B cell (primary cell): ENCODE data around the gene LAMA3. TPM values are rescaled to one million over a fixed set of nuclear protein-coding genes. Genes with fewer than 3 reads are reported as not detected.

Experiments used
- ATAC-seq: fragments of 200-7000 bp; cut with Tn5 transposase; one replicate; pipeline ENCODE4 v1.10.0; 2021; ENCODE audit warnings: low read depth, mild to moderate bottlenecking, moderate number of reproducible peaks, moderate library complexity
- CTCF ChIA-PET: fragments of 350-600 bp; sonication (Branson Sonifier 250); formaldehyde crosslinking; loops from one replicate; lab custom pipeline; 2021; ENCODE audit warnings: antibody characterized with exemption, inconsistent platforms; lab: Charles Lee
- POLR2A ChIA-PET: fragments of 350-600 bp; sonication (Branson Sonifier 250); formaldehyde crosslinking; loops from one replicate; lab custom pipeline; 2021; ENCODE audit warnings: antibody characterized with exemption; lab: Charles Lee
- DNase-seq: peaks from one replicate; pipeline ENCODE4 v3.0.0; 2013
- H2AFZ ChIP-seq: 2 replicates; pipeline ENCODE4 v1.6.1; 2012; ENCODE audit warnings: mild to moderate bottlenecking, low read depth, low read length; ENCODE audit not compliant: insufficient read depth, poor library complexity, severe bottlenecking
- H3K27ac ChIP-seq, 2 donors: 1 replicate in 1 of 2; 2 replicates in 1 of 2; pipeline ENCODE4 v1.5.1; 2012 to 2013; ENCODE audit warnings: low read length in 2 of 2, mild to moderate bottlenecking in 2 of 2, moderate library complexity in 1 of 2
- H3K27me3 ChIP-seq, 4 experiments: fragments of 200-600 bp in 1 of 4; sonication (generic) in 1 of 4; replicated peaks in 1 of 4; 1 replicate in 2 of 4; 2 replicates in 2 of 4; pipeline versions ENCODE4 v1.6.1 to v1.7.0; 2013 to 2016; ENCODE audit warnings: low read length in 3 of 4, mild to moderate bottlenecking in 2 of 4, mixed read lengths in 1 of 4, moderate library complexity in 1 of 4; ENCODE audit not compliant: insufficient read depth in 4 of 4, control insufficient read depth in 3 of 4; ENCODE audit errors: control extremely low read depth in 1 of 4
- H3K36me3 ChIP-seq, 2 experiments: replicated peaks in 1 of 2; 1 replicate in 1 of 2; 2 replicates in 1 of 2; pipeline versions ENCODE4 v1.6.1 to v1.7.1; 2013; ENCODE audit warnings: low read length in 1 of 2; ENCODE audit not compliant: insufficient read depth in 2 of 2, control insufficient read depth in 1 of 2; ENCODE audit errors: control extremely low read depth in 1 of 2, extremely low read depth in 1 of 2
- H3K4me1 ChIP-seq, 2 donors: fragments of 200-600 bp in 1 of 2; sonication (generic) in 1 of 2; 1 replicate in 1 of 2; 2 replicates in 1 of 2; pipeline versions ENCODE4 v1.5.1 to v1.6.1; 2013 to 2017; ENCODE audit warnings: low read length in 2 of 2; ENCODE audit not compliant: control insufficient read depth in 2 of 2, insufficient read depth in 2 of 2
- H3K4me2 ChIP-seq: replicated peaks from 2 replicates; pipeline ENCODE3; 2012; ENCODE audit warnings: mild to moderate bottlenecking, low read depth, low read length; ENCODE audit not compliant: poor library complexity, severe bottlenecking
- H3K4me3 ChIP-seq, 5 experiments: fragments of 200-600 bp in 1 of 5; sonication (generic) in 1 of 5; 1 replicate in 3 of 5; 2 replicates in 2 of 5; pipeline versions ENCODE4 v1.5.1 to v1.7.0; 2011 to 2016; ENCODE audit warnings: low read length in 4 of 5, mild to moderate bottlenecking in 4 of 5, low read depth in 2 of 5, control low read depth in 1 of 5, moderate library complexity in 1 of 5; ENCODE audit not compliant: insufficient read depth in 1 of 5; ENCODE audit errors: control extremely low read depth in 1 of 5, extremely low read depth in 1 of 5
- H3K79me2 ChIP-seq: fragments of 200-600 bp; sonication (generic); one replicate; pipeline ENCODE4 v1.6.0; 2016; ENCODE audit warnings: low read length; ENCODE audit not compliant: control insufficient read depth, insufficient read depth
- H3K9ac ChIP-seq: fragments of 200-600 bp; sonication (generic); 2 replicates; pipeline ENCODE4 v1.6.1; 2017; ENCODE audit warnings: mild to moderate bottlenecking, low read length, moderate library complexity
- H3K9me3 ChIP-seq, 3 donors: one replicate each; pipeline versions ENCODE4 v1.6.1 to v1.7.1; 2013; ENCODE audit warnings: low read length in 2 of 3; ENCODE audit not compliant: control insufficient read depth in 2 of 3, insufficient read depth in 1 of 3; ENCODE audit errors: control extremely low read depth in 1 of 3
- H4K20me1 ChIP-seq: 2 replicates; pipeline ENCODE4 v1.6.0; 2012; ENCODE audit warnings: mild to moderate bottlenecking, low read length; ENCODE audit not compliant: insufficient read depth, control insufficient read depth, poor library complexity, severe bottlenecking
- H3K27ac Mint-ChIP-seq: one replicate; pipeline ENCODE4 v1.8.0; 2021; ENCODE audit warnings: mixed read lengths
- H3K27me3 Mint-ChIP-seq: one replicate; pipeline ENCODE4 v1.8.0; 2021; ENCODE audit warnings: mixed read lengths
- H3K4me1 Mint-ChIP-seq: one replicate; pipeline ENCODE4 v1.8.0; 2021; ENCODE audit warnings: mixed read lengths
- H3K4me3 Mint-ChIP-seq: one replicate; pipeline ENCODE4 v1.8.0; 2021; ENCODE audit warnings: mixed read lengths
- H3K9me3 Mint-ChIP-seq: one replicate; pipeline ENCODE4 v1.8.0; 2022; ENCODE audit warnings: mixed read lengths; ENCODE audit not compliant: insufficient read depth
- EZH2 ChIP-seq: IDR thresholded peaks from 2 replicates; pipeline ENCODE4 v1.6.1; 2012; ENCODE audit warnings: borderline replicate concordance, low read depth, mild to moderate bottlenecking, moderate library complexity, low read length; ENCODE audit not compliant: insufficient read depth, poor library complexity, severe bottlenecking
- WGBS: methylation state at CpG from one replicate; pipeline ENCODE4 v1.1.5; 2013; ENCODE audit warnings: missing lambda C conversion rate; ENCODE audit not compliant: insufficient coverage; 5-methylcytosine and 5-hydroxymethylcytosine counted together
- intact Hi-C: fragments of 100-400 bp; cut with micrococcal nuclease; formaldehyde crosslinking; loops from one replicate; pipeline ENCODE4 v1.10.0; 2022
- polyA plus RNA-seq: library from polyadenylated mRNA; depleted of rRNA; stranded (reverse); fragments of >200 nt; gene quantifications from 2 replicates; pipeline ENCODE4 v1.2.3, GENCODE V29; 2012
- total RNA-seq, 2 donors: library from RNA; stranded (reverse); fragments of 120-200 nt in 1 of 2; gene quantifications; 1 replicate in 1 of 2; 2 replicates in 1 of 2; pipeline versions ENCODE4 v1.2.3 to v1.2.4, GENCODE V29; 2013 to 2022
- TF ChIP-seq, protein P1 (sequence below): fragments of 200-600 bp; IDR thresholded peaks from one replicate; pipeline ENCODE4 v1.8.0; 2022; ENCODE audit warnings: antibody characterized with exemption, mild to moderate bottlenecking

Gene LAMA3
- total and polyA plus RNA-seq, 2 donors (not counting 1 experiment from before 2014, with no cell fraction given): 0.03 to 0.32 TPM

DNA sequence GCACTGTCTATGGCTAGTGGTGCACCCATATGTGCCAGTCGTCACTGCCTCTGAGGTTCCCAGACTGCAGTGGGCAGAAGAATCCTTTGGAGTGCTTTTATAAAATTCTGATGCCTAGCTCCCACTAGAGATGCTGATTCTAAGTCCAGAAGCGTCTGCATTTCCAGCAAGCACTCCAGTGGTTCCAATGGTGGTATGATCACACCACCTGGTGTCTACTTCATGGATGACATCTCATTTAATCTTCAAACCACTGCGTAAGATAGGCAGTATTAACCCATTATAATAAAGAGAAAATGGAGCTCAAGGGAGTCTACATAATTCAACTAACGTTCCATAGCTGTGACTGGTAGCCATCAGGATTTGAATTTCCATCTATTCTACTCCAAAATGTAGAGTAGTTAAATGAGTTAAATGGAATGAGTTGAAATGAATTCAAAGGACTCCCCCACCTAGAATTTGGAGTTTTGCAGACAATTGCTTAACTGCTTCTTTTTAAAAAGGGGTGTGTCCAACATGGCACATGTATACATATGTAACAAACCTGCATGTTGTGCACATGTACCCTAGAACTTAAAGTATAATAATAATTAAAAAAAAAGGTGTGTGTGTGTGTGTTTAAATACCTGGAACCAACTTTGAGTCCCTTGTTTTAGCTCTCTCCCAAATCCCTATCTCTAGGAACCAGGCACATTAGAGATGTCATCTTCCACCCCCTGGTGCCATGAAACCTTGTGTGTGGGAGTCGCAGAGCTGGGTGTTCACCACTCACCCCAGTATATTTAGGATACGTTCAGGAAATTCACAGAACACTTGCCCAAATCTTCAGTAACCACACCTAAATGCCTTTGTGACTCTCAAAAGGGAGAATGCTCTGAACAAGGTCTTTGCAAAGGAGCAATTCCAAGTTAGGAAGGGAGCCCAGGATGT lies 14.1 kb downstream of the LAMA3 start:
- DNase-seq: no peak
- POLR2A ChIA-PET: no interaction called here
- no peak overlapping the region for H3K4me3 ChIP-seq

DNA sequence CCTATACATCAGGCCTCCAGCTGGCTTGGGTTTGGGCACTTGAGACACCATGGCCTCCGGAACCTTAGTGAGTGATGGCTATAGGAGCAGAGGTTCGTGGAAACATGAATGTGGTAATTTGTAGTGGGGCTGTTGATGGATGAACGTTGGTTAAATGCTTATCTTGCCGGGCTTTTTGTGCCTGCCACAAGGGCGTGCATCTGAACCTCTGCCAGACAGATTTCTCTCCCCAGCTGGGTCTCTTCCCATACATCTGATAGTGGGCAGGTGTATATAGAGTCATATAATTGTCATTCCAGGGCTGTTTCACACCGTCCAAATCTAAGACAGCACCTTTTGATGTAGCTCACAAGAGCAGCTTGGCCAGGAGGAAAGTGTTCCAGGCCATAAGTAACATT lies 14.7 kb downstream of the LAMA3 start:
- Histone ChIP-seq H3K4me3 (no peak overlapping the region), H2AFZ (no peak overlapping the region), H3K36me3 (no peaks in the 10 kb centered on the region), H4K20me1 (no peaks in the 10 kb centered on the region), H3K9ac (no peak overlapping the region), H3K4me2 (no peak overlapping the region), H3K79me2 (no peaks in the 10 kb centered on the region), H3K27me3 (peaks cover 0 to 6% (median 3%) of the 10 kb centered on the region in 4 experiments), H3K27ac (no peak overlapping the region), H3K4me1 (no peaks in the 10 kb centered on the region), H3K9me3 (peaks cover 0 to 5% (median 0%) of the 10 kb centered on the region in 3 donors)
- WGBS: 89% methylated on average over 4 of the region's 6 CpGs
- Mint-ChIP-seq H3K9me3 (no peaks in the 10 kb centered on the region), H3K27ac (no peak overlapping the region), H3K27me3 (peaks cover 28% of the 10 kb centered on the region), H3K4me3 (no peak overlapping the region), H3K4me1 (peaks cover 2% of the 10 kb centered on the region)
- ChIA-PET POLR2A (no interaction called here), CTCF (no interaction called here)
- intact Hi-C loops: no loop called here
- DNase-seq (no peak), ATAC-seq (no peak)
- no peak for TF ChIP-seq EZH2
- TF ChIP-seq, protein P1, sequence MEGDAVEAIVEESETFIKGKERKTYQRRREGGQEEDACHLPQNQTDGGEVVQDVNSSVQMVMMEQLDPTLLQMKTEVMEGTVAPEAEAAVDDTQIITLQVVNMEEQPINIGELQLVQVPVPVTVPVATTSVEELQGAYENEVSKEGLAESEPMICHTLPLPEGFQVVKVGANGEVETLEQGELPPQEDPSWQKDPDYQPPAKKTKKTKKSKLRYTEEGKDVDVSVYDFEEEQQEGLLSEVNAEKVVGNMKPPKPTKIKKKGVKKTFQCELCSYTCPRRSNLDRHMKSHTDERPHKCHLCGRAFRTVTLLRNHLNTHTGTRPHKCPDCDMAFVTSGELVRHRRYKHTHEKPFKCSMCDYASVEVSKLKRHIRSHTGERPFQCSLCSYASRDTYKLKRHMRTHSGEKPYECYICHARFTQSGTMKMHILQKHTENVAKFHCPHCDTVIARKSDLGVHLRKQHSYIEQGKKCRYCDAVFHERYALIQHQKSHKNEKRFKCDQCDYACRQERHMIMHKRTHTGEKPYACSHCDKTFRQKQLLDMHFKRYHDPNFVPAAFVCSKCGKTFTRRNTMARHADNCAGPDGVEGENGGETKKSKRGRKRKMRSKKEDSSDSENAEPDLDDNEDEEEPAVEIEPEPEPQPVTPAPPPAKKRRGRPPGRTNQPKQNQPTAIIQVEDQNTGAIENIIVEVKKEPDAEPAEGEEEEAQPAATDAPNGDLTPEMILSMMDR: no peak

More for the DNA sequence above, 14.1 kb downstream of the LAMA3 start:
- Mint-ChIP-seq H3K4me1 (peaks cover 2% of the 10 kb centered on the region), H3K4me3 (no peak overlapping the region), H3K9me3 (no peaks in the 10 kb centered on the region), H3K27me3 (peaks cover 34% of the 10 kb centered on the region), H3K27ac (no peak overlapping the region)
- no peak for ATAC-seq
- peaks cover 0 to 5% (median 0%) of the 10 kb centered on the region in 3 donors for H3K9me3 ChIP-seq
- no peaks in the 10 kb centered on the region for H3K79me2 ChIP-seq
- no peaks in the 10 kb centered on the region for H4K20me1 ChIP-seq
- WGBS: 100% methylated on average over 1 of the region's 6 CpGs
- H3K9ac ChIP-seq: no peak overlapping the region
- intact Hi-C loops: no loop called here
- TF ChIP-seq, protein P1: no peak
- no peak for TF ChIP-seq EZH2
- CTCF ChIA-PET: no interaction called here
- H2AFZ ChIP-seq: no peak overlapping the region
- no peak overlapping the region for H3K4me2 ChIP-seq
- H3K36me3 ChIP-seq: no peaks in the 10 kb centered on the region
- peaks cover 0 to 6% (median 3%) of the 10 kb centered on the region in 4 experiments for H3K27me3 ChIP-seq
- no peak overlapping the region for H3K27ac ChIP-seq
- no peaks in the 10 kb centered on the region for H3K4me1 ChIP-seq
